OCI-LY1 (cell line): Measurements from ENCODE around the gene CACNA2D3.

Experiments
- H2AFZ ChIP-seq: fragments of 200-600 bp; sonication (generic), shearing (Covaris generic); 2 replicates; pipeline ENCODE4 v1.6.0; 2014; ENCODE audit warnings: antibody characterized with exemption, mild to moderate bottlenecking, low read length
- H3F3A ChIP-seq: fragments of 200-600 bp; sonication (generic), shearing (Covaris generic); 2 replicates; pipeline ENCODE4 v1.6.0; 2014; ENCODE audit warnings: mild to moderate bottlenecking, antibody characterized with exemption, low read length, moderate library complexity; ENCODE audit not compliant: insufficient read depth
- H3K27ac ChIP-seq: fragments of 200-600 bp; sonication (generic); 2 replicates; pipeline ENCODE4 v1.5.1; 2014; ENCODE audit warnings: low read length, mixed run types, mild to moderate bottlenecking, low read depth; ENCODE audit not compliant: poor library complexity, severe bottlenecking
- H3K27me3 ChIP-seq: fragments of 200-600 bp; sonication (generic); 2 replicates; pipeline ENCODE4 v1.6.0; 2014; ENCODE audit warnings: antibody characterized with exemption, mild to moderate bottlenecking, low read length, moderate library complexity; ENCODE audit not compliant: insufficient read depth
- H3K36me3 ChIP-seq: fragments of 200-600 bp; sonication (generic); 2 replicates; pipeline ENCODE4 v1.6.1; 2014; ENCODE audit warnings: mild to moderate bottlenecking, antibody characterized with exemption, low read length, moderate library complexity, mixed read lengths; ENCODE audit not compliant: insufficient read depth
- H3K4me1 ChIP-seq: fragments of 200-600 bp; sonication (generic); 2 replicates; pipeline ENCODE4 v1.5.1; 2014; ENCODE audit warnings: mild to moderate bottlenecking, low read length, moderate library complexity; ENCODE audit not compliant: insufficient read depth, severe bottlenecking
- H3K4me2 ChIP-seq: fragments of 200-600 bp; sonication (generic), shearing (Covaris generic); 2 replicates; pipeline ENCODE4 v1.6.1; 2014; ENCODE audit warnings: low read length
- H3K4me3 ChIP-seq: fragments of 200-600 bp; sonication (generic); 2 replicates; pipeline ENCODE4 v1.5.1; 2014; ENCODE audit warnings: low read length, low read depth, mild to moderate bottlenecking, mixed read lengths; ENCODE audit not compliant: poor library complexity, severe bottlenecking
- H3K79me2 ChIP-seq: fragments of 200-600 bp; shearing (Covaris generic); 2 replicates; pipeline ENCODE4 v1.6.1; 2016; ENCODE audit warnings: mixed run types, low read length, mixed read lengths; ENCODE audit not compliant: insufficient read depth
- H3K9ac ChIP-seq: fragments of 200-600 bp; sonication (generic), shearing (Covaris generic); 2 replicates; pipeline ENCODE4 v1.6.1; 2014; ENCODE audit warnings: mild to moderate bottlenecking, low read length, mixed read lengths
- H3K9me2 ChIP-seq: fragments of 200-600 bp; sonication (generic), shearing (Covaris generic); 2 replicates; pipeline ENCODE4 v1.6.1; 2014; ENCODE audit warnings: low read depth, mild to moderate bottlenecking, low read length, mixed read lengths
- H3K9me3 ChIP-seq: fragments of 200-600 bp; shearing (Covaris generic); 2 replicates; pipeline ENCODE4 v1.6.1; 2014; ENCODE audit warnings: low read length, mixed read lengths
- H4K20me1 ChIP-seq: fragments of 200-600 bp; sonication (generic), shearing (Covaris generic); 2 replicates; pipeline ENCODE4 v1.6.0; 2016; ENCODE audit warnings: mild to moderate bottlenecking, low read length; ENCODE audit not compliant: insufficient read depth
- CTCF ChIP-seq: fragments of 200-600 bp; sonication (generic), shearing (Covaris generic); IDR thresholded peaks from 2 replicates; pipeline ENCODE4 v1.5.1; 2017; ENCODE audit warnings: mild to moderate bottlenecking, antibody characterized with exemption, low read length, moderate library complexity, mixed read lengths
- EZH2 ChIP-seq: fragments of 200-600 bp; sonication (generic), shearing (Covaris generic); IDR thresholded peaks from 2 replicates; pipeline ENCODE4 v1.8.0; 2017; ENCODE audit warnings: borderline replicate concordance, mixed run types, mild to moderate bottlenecking, antibody characterized with exemption, low read length, moderate library complexity, mixed read lengths

The CACNA2D3 gene

DNA sequence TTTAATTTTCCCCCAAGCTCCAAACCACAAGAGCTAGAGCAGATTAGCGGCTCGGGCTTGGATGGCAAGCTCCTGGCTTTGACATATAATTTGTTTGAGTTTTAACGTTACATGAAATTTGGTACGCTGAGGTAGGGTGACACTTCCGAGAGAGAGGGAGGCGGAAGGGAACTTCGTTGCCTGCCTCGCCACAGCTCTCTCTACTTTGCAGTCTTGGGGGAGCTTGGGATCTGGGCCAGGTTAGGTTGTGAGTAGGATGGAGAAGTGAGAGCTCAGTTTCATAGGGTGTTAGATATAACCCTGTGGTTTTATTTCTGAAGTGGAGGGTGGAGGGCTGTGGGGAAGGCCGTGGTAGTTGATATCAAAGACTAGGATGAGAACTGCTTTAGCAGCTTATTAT is 765.8 kb downstream of the CACNA2D3 start:
- TF ChIP-seq EZH2 (no peak), CTCF (no peak)
- no peaks in the 10 kb centered on the region for H4K20me1 ChIP-seq
- H3K4me1 ChIP-seq = no peaks in the 10 kb centered on the region
- H2AFZ ChIP-seq = no peak overlapping the region
- no peak overlapping the region for H3K4me2 ChIP-seq
- no peaks in the 10 kb centered on the region for H3K27me3 ChIP-seq
- no peaks in the 10 kb centered on the region for H3K36me3 ChIP-seq
- H3K9ac ChIP-seq = no peak overlapping the region
- H3K9me2 ChIP-seq = no peaks in the 10 kb centered on the region
- H3K9me3 ChIP-seq = no peaks in the 10 kb centered on the region
- H3K27ac ChIP-seq = no peak overlapping the region
- H3K4me3 ChIP-seq = no peak overlapping the region
- H3F3A ChIP-seq = no peaks in the 10 kb centered on the region
- no peaks in the 10 kb centered on the region for H3K79me2 ChIP-seq

DNA sequence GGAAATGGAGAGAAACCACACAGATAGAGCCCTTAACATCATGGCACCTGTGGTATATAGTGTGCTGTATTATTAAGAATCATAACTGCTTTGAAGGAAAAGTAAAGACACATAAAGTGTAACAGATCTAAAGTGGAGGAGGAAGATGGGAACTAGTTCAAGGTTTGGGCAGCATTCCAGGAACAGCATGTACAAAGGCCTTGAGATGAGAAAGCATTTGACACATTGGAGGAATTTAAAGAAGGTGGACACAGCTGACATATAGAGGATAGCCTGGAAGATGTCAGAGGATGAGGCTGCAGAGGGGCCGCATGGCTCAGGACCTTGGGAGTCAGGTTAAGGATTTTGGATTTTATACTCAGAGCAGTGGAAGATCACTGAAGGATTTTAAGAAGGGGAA is 766.5 kb downstream of the CACNA2D3 start:
- Histone ChIP-seq H3K27me3 (no peaks in the 10 kb centered on the region), H4K20me1 (no peaks in the 10 kb centered on the region), H2AFZ (no peak overlapping the region), H3K27ac (no peak overlapping the region), H3K36me3 (no peaks in the 10 kb centered on the region), H3K9me2 (no peaks in the 10 kb centered on the region), H3K4me2 (no peak overlapping the region), H3K79me2 (no peaks in the 10 kb centered on the region), H3K9ac (no peak overlapping the region), H3K9me3 (no peaks in the 10 kb centered on the region), H3F3A (no peaks in the 10 kb centered on the region), H3K4me1 (no peaks in the 10 kb centered on the region), H3K4me3 (no peak overlapping the region)
- no peak for TF ChIP-seq CTCF
- no peak for TF ChIP-seq EZH2

DNA sequence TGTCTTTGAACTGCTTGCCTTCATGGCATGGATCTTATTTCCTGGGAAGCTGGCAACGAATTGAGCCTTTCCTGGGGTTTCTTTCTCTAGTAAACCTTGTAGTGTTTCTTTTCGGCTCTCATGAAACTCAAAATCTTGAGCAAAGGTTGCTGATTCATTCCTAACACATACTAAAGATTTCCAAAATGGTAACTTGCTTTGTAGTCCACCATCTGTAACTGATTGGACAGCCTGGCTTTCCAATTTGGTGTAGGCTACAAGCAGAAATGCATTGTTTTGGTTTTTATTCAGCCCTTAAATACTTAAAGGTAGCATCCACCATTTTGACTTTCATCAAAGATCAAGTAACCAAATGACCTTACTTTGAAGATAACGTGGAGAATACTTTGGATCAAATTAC is 767.4 kb downstream of the CACNA2D3 start:
- Histone ChIP-seq H3K27ac (no peak overlapping the region), H3K27me3 (no peaks in the 10 kb centered on the region), H3K9ac (no peak overlapping the region)

More for the DNA sequence above, 767.4 kb downstream of the CACNA2D3 start:
- no peak overlapping the region for H2AFZ ChIP-seq
- TF ChIP-seq CTCF = no peak
- TF ChIP-seq EZH2 = no peak
- H3K36me3 ChIP-seq = no peaks in the 10 kb centered on the region
- H3K4me1 ChIP-seq = no peaks in the 10 kb centered on the region
- H3K79me2 ChIP-seq = no peaks in the 10 kb centered on the region
- no peaks in the 10 kb centered on the region for H3K9me3 ChIP-seq
- no peaks in the 10 kb centered on the region for H4K20me1 ChIP-seq
- H3K9me2 ChIP-seq = no peaks in the 10 kb centered on the region
- no peak overlapping the region for H3K4me3 ChIP-seq
- no peak overlapping the region for H3K4me2 ChIP-seq
- no peaks in the 10 kb centered on the region for H3F3A ChIP-seq
